ENCODE data around the gene PPARG.

DNA sequence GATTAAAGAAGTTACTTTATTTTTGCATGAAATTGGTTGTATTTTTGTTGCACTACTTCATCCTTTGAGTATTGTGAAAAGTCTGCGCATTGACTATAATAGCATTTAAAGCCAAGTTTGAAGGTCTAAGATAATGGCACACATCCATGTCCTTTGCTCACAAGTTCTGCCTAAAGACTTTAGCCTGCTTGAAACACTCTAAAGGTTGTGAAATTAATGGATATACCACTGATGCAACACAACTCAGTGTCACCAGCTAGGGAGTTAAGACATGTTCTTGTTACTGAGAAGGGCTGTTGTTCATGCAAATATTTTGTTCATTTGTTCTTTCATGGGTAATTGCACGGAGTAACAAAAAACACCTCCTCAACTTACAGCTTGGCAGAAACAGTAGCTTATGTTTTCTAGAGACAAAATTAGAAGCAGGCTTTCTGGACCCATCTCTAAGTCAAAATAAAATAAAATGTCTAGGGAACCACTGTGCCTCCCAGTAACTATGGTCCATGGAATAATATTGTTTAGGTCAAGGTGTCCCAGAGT, 83.9 kb downstream of the PPARG start:
- TF ChIP-seq, protein P1, sequence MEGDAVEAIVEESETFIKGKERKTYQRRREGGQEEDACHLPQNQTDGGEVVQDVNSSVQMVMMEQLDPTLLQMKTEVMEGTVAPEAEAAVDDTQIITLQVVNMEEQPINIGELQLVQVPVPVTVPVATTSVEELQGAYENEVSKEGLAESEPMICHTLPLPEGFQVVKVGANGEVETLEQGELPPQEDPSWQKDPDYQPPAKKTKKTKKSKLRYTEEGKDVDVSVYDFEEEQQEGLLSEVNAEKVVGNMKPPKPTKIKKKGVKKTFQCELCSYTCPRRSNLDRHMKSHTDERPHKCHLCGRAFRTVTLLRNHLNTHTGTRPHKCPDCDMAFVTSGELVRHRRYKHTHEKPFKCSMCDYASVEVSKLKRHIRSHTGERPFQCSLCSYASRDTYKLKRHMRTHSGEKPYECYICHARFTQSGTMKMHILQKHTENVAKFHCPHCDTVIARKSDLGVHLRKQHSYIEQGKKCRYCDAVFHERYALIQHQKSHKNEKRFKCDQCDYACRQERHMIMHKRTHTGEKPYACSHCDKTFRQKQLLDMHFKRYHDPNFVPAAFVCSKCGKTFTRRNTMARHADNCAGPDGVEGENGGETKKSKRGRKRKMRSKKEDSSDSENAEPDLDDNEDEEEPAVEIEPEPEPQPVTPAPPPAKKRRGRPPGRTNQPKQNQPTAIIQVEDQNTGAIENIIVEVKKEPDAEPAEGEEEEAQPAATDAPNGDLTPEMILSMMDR (IDR thresholded peaks at IDR 0.05; ENCODE audit: borderline replicate concordance, extremely low read depth, low read length, poor library complexity, severe bottlenecking) = no peak
- TF ChIP-seq EZH2 (IDR thresholded peaks at IDR 0.05; ENCODE audit: borderline replicate concordance, low read depth, low read length, severe bottlenecking) = no peak
